Measurements from ENCODE around the gene IRX3.

GRCh38 chr16:54283725-54284318 lies 2.8 kb downstream of the IRX3 start:
- TF ChIP-seq POLR2A (IDR thresholded peaks at IDR 0.05) = no peak
- no peak for TF ChIP-seq CTCF (IDR thresholded peaks at IDR 0.05)

Data from thyroid gland (tissue), 4 donors.